Fibroblast of skin of scalp (primary cell): Measurements from ENCODE around the gene PAM16.

ENCODE experiments used
- DNase-seq: peaks from one replicate; pipeline ENCODE4 v3.0.0-alpha.2; 2013

PAM16 gene

GRCh38 chr16:4383591-4384444 is 32.7 kb upstream of the PAM16 start:
- no peak for DNase-seq

GRCh38 chr16:4382795-4383357 is 31.8 kb upstream of the PAM16 start:
- no peak for DNase-seq

GRCh38 chr16:4381935-4382794 is 31.0 kb upstream of the PAM16 start:
- DNase-seq: no peak

- DNase-seq: no peak
Measured at GRCh38 chr16:4381072-4381934, 30.2 kb upstream of the PAM16 start.

GRCh38 chr16:4380119-4381063 is 29.3 kb upstream of the PAM16 start:
- no peak for DNase-seq

- DNase-seq: no peak
Measured at GRCh38 chr16:4378999-4379690, 28.0 kb upstream of the PAM16 start.

GRCh38 chr16:4378161-4378666 is 27.1 kb upstream of the PAM16 start:
- no peak for DNase-seq

- no peak for DNase-seq
Measured at GRCh38 chr16:4377573-4378154, 26.5 kb upstream of the PAM16 start.

GRCh38 chr16:4376893-4377572 is 25.9 kb upstream of the PAM16 start:
- no peak for DNase-seq

- DNase-seq: peak; percentile 68
Measured at GRCh38 chr16:4376126-4376892, 25.2 kb upstream of the PAM16 start.

- DNase-seq: no peak
Measured at GRCh38 chr16:4375717-4376116, 24.6 kb upstream of the PAM16 start.

- peak; percentile 98 for DNase-seq
Measured at GRCh38 chr16:4373909-4374742, 23.0 kb upstream of the PAM16 start.

GRCh38 chr16:4373356-4373908 is 22.3 kb upstream of the PAM16 start:
- peak; percentile 56 for DNase-seq

- peak; percentile 90 for DNase-seq
Measured at GRCh38 chr16:4372578-4373355, 21.6 kb upstream of the PAM16 start.

GRCh38 chr16:4372001-4372577 is 21.0 kb upstream of the PAM16 start:
- DNase-seq: no peak
